COLO829 (cell line): Measurements from ENCODE around the gene UNC13D.
"Not testable (repeated sequence)": the region's sequence is repeated elsewhere in the genome, so short reads cannot be mapped to it uniquely, and the experiment has no call there.

ENCODE experiments used
- DNase-seq: peaks from one replicate; pipeline ENCODE4 v3.0.0; 2012; ENCODE audit warnings: low spot score

Gene UNC13D

GRCh38 chr17:75843577-75844529 lies at the start of gene UNC13D:
Gene UNC13D, minus strand, starts transcription at chr17:75844404. Its CDS starts 67 bp downstream, at chr17:75844337.
- DNase-seq, result no peak

DNA sequence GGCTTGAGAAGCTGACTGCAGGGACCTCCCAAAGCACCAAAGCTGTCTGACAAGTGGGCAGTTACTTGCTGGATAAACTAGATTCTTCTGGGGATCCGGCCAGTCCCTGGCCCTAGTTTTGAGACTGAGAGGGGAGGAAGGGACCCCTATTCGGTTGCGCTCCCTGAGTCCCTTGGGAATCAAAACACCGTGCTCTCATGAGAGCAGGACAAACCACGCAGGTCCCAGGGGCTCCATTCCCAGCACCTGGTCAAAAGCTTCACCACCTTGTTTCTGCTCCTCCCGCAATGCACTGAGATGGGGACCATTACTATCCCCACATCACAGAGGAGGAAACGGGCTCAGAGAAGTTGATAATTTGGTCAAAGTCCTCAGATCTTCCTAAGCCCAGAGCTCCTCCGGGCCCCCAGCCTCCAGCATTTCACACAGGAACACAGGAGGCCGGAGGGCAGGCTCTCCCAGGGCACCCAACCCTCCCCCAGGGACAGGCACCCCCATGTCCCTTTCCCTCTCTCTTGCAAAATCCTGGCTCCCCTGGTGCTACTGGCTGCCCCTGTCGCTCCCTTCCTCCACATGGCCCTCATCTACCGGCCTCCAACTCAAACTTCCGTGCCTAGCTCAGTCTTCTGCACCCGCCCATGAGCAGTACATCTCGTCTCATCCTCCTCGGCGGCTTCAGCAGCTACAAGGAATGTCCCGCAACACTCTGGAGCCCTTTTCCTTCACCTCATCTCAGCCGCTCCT lies 49.3 kb upstream of the UNC13D start:
- DNase-seq, result no peak

- no peak for DNase-seq
Observed at GRCh38 chr17:75892556-75893224, 48.5 kb upstream of the UNC13D start.

DNA sequence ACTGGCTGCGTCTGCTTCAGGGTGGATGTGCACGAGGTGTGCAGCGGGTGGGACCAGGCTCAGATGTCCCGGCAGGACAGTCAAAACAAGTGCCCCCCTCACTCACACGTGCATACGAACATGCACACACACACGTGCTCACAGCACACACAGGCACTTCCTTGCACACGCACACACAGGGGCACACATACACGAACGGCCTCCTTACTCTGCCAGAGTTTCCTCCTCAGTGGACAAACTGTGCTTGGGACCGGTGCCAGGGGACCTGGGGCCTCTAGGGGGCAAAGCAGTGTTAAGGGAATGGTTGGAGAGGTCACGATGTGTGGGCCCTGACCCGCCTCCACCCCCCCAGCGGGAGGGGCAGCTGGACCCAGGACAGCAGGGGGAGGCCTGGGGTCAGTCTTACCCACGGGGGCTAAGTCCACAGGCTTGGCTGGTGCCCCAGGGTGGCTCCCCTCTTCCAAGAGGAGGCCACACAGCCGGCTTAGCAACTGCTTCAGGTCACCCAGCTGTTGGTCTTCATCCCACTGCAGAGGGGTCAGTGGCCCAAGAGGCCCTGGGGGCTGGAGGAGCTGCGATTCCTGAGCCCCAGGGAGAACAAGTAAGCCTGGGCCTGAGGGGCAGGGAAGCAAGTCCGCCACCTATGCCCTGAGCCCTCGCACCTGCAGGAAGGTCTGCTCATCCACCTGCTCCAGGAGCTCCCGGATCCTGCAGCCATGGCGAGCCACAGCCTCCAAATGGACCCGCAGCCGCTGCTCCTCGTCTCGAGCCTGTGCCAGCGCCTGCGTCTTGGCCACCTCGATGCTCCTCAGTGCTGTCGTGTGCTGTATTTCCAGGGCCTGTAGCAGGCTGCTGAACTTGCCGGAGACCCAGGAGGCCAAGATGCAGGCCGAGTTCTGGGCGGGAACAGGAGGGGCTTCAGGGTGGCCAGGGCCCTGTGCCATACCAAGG lies 47.7 kb upstream of the UNC13D start:
- no peak for DNase-seq

DNA sequence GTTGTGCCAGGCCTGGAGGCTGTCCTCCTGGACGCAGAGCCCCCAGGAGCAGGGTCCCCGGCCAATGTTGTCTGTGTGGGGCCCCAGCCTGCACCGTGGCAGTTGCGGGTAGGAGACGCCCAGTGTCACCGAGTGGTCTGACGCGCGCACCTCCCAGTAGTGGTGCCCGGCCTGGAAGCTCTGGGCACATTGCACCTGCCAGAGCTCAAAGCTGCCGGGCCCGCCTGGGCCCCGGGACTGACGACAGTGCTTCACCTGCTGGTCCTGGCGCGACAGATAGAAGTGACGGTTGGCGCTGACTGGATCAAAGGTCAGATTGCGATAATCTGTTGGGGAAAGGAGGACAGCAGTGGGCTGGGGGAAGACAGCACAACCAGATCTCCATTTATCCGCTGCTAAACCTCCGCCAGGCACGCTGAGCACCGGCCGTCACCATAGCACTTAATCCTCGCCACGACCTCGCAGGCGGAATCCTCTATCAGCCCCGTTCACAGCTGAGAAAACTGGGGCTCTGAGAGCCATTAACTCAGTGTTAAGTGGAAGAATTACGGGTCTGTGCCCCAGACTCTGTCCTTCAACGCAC lies 46.9 kb upstream of the UNC13D start:
- no peak for DNase-seq

GRCh38 chr17:75889454-75889853 lies 45.2 kb upstream of the UNC13D start:
- no peak for DNase-seq

GRCh38 chr17:75888484-75888883 lies 44.3 kb upstream of the UNC13D start:
- DNase-seq, result no peak

DNA sequence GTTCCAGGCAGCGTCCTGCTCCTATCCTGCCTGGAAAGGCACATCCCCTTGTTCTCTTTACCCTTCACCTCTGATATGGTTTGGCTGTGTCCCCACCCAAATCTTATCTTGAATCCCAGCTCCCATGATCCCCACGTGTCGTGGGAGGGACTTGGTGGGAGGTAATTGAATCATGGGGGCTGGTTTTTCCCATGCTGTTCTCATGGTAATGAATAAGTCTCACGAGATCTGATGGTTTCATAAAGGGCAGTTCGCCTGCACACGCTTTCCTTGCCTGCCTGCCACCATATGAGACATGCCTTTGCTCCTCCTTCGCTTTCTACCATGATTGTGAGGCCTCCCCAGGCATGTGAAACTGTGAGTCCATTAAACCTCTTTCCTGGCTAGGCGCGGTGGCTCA lies 41.7 kb upstream of the UNC13D start:
- not testable (repeated sequence) for DNase-seq

GRCh38 chr17:75885431-75885830 lies 41.2 kb upstream of the UNC13D start:
- no peak for DNase-seq

- no peak for DNase-seq
Observed at GRCh38 chr17:75881678-75882454, 37.7 kb upstream of the UNC13D start.

DNA sequence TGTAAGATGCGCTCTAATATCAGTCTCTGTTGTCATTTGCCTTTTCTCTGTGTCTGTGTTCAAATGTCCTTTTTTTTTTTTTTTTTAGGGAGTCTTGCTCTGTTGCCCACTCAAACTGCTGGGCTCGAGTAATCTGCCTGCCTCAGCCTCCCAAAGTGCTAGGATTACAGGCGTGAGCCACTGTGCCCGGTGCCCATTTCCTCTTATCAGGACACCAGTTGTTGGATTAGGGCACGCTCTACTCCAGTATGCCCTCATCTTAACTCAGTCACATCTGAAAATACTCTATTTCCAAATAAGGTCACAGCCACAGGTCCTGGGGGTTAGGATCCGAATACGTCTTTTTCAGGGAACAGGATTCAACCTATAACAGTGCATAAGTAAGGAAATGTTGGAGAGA lies 36.1 kb upstream of the UNC13D start:
- no peak for DNase-seq

DNA sequence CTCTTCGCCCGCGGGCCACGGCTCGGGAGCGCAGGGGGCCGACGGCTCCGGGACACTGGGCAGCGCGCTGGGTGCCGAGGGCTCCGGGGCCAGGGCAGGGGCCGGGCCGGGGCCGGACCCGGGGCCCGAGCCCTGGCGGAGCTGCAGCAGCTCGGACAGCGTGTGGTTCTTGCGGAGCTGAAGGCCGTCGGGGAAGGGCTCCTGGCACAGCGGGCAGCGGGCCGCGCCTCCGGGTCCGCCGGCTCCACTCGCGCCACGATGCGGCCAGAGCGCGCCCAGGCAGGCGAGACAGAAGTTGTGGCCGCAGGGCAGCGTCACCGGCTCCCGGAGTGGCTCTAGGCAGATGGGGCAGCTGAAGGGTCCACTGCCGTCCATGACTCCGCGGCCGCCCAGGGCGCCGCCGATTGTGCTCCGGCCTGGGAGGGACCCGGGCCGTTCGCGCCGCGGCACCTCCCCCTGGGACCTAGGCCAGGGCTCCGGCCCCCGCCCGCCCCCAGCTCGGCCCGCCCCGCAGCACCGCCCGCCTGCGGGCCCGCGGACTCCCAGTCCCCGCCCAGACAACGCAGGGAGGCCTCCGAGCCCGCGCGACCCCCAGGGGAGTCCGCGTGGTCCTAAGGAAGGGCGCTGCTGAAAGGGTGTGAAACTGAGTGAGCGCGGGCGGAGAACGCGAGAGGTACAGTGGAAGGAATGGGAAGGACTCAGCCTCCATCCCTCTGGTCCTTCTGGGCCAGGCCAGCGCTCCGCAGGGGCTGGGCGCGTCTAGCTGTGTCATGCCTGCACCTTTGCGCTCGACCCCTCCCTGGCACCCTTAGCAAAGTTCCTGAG lies 34.2 kb upstream of the UNC13D start, which contains the start of gene TRIM47:
Gene TRIM47, minus strand, starts transcription at position 408 of the 825 bp plus-strand sequence. Its CDS starts 33 bp downstream, at position 375.
- DNase-seq, result no peak

- DNase-seq, result no peak
Observed at GRCh38 chr17:75877752-75878173, 33.6 kb upstream of the UNC13D start.

DNA sequence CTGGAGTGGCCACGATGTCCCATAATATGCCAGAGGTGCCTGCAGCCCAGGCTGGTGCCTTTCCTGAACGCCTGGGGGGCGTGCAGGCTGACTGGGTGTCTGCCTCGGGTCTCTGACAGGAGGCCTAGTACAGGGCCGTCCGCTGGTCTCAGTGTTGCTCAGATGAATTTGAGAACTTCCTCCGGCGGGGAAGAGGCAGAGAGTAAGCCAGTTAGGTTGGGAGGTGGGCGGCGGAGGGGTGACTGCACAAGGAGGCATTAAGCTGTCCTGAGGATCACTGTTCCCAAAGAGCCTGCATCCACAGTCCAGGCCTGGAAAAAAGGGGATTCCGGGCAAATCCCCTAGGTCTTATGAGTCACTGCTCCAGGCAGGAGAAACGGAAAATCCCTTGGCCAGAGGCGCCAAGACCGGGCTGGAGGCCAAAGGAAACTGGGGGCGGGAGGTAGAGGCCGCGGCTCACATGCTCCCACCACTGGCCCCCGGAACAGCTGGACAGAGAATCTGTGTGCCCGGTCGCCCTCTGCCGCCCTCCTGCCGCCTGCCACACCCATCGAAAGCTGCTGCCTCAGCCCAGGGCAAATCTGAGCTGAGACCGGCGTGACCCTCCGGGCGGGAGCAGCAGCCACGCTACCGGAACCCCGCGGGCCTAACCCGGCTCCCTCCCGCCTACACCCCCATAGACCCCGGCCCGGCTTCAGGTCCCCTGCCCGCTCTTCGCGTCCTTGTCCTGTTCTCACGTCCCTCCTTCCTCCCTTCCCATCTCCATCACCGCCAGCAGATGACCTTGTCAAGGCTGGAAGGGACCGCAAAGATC lies 32.9 kb upstream of the UNC13D start:
- DNase-seq, result peak; percentile 89

DNA sequence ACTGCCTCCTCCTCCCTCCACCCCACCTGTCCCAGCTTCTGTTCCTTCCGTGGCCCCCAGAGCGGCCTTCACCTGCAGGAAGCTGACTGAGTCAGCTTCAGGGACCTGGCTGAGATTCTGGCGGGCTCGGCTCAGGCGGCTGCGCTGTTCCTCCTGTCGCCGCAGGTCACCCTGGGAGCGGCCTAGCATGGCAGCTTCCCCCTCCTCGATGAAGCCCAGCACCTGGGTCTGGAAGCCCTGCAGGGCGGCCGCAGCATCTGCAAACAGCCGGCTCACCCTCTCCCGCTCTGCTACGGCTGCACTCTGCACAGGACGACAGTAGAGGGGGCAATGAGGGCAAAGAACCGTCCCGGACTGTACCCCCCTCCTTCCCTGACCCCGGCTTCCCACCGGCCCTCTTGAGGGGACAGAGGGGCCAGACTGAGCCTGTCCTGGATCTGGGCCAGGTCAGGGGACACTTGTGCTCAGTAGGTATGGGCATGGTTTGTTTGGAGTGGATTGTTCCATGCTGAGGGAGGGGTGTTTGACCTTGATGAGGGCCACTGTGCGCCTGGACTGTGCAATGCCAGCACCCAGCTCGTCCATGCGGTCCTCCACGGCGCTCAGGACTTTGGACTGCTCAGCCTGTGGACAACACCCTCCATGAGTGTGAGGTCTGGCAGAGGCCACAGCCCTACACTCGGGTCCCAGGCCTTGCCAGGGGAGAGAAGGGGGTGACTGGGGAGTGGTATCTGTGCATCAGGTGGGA lies 32.2 kb upstream of the UNC13D start:
- DNase-seq, result no peak

DNA sequence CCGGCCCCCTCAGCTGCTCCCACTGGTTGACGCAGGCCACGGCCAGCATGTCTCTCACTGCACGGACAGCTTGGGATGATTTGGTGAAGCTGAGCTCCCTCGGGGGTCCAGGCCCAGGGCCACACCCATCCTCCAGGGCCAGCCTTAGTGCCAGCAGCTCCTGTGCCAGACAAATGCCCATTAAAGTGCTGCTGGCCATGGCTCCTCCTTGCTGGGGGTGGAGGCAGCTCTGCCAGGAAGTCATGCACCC lies 31.7 kb upstream of the UNC13D start:
- DNase-seq, result no peak

- DNase-seq, result no peak
Observed at GRCh38 chr17:75875182-75875939, 31.2 kb upstream of the UNC13D start.
